HepG2 (cell line): ENCODE data around the gene CTIF. TPM values are rescaled to one million over a fixed set of nuclear protein-coding genes. Genes with fewer than 3 reads are reported as not detected.

Experiments used
- ATAC-seq: fragments of 200-7000 bp; cut with Tn5 transposase; 3 replicates; pipeline ENCODE4 v1.9.1; 2020; ENCODE audit warnings: mild to moderate bottlenecking, moderate library complexity
- BruUV-seq: library from RNA; stranded (reverse); fragments of 400-500 nt; replicated peaks from 2 replicates; lab custom pipeline; 2021; lab: Mats Ljungman, UMichigan
- CTCF ChIA-PET: fragments of 300-600 bp; formaldehyde crosslinking; extraction: SDS; loops from one replicate; lab custom pipeline; 2021; ENCODE audit warnings: low total read pairs, inconsistent platforms, low intra/inter-chr PET ratio; lab: Yijun Ruan, JAX
- POLR2A ChIA-PET: fragments of 350-600 bp; sonication (Branson Sonifier 250); formaldehyde crosslinking; loops from one replicate; lab custom pipeline; 2020; ENCODE audit warnings: antibody characterized with exemption, inconsistent platforms; lab: Yijun Ruan, JAX
- DNase-seq: peaks from one replicate; pipeline ENCODE4 v3.0.0-alpha.2; 2015; ENCODE audit warnings: low spot score
- FAIRE-seq: peaks from 3 replicates; lab custom pipeline; 2011; peaks lifted over from hg19 to GRCh38; lab: Jason Lieb, UNC
- H2AFZ ChIP-seq: one replicate; pipeline ENCODE4 v1.6.1; 2011; ENCODE audit warnings: low read length, inconsistent platforms
- H3K27ac ChIP-seq: fragments of 300-600 bp; 3 replicates; pipeline ENCODE4 v1.8.0; 2011; ENCODE audit warnings: mixed run types, mild to moderate bottlenecking, mixed read lengths, low read length, inconsistent platforms; ENCODE audit not compliant: insufficient read depth; ENCODE audit errors: extremely low read length
- H3K27me3 ChIP-seq, 2 experiments: fragments of 200-600 bp in 1 of 2; 2 replicates in 1 of 2; 3 replicates in 1 of 2; pipeline versions ENCODE4 v1.6.0 to v1.8.0; 2011; ENCODE audit warnings: low read length in 2 of 2, mild to moderate bottlenecking in 2 of 2, moderate library complexity in 2 of 2, inconsistent platforms in 1 of 2; ENCODE audit not compliant: insufficient read depth in 2 of 2, control insufficient read depth in 1 of 2
- H3K36me3 ChIP-seq, 2 experiments: fragments of 200-600 bp in 1 of 2; replicated peaks in 1 of 2; 2 replicates in 1 of 2; 3 replicates in 1 of 2; pipeline versions ENCODE4 v1.5.1 to v1.8.0; 2011; ENCODE audit warnings: low read length in 2 of 2, inconsistent platforms in 1 of 2; ENCODE audit not compliant: insufficient read depth in 2 of 2, control insufficient read depth in 1 of 2
- H3K4me1 ChIP-seq: 2 replicates; pipeline ENCODE4 v1.5.1; 2012; ENCODE audit warnings: low read length, inconsistent platforms; ENCODE audit not compliant: insufficient read depth
- H3K4me2 ChIP-seq: 2 replicates; pipeline ENCODE4 v1.6.0; 2011; ENCODE audit warnings: low read depth, low read length, inconsistent platforms
- H3K4me3 ChIP-seq, 3 experiments: fragments of 200-600 bp in 1 of 3; sonication (generic), shearing (Covaris generic) in 1 of 3; replicated peaks in 1 of 3; 2 replicates each; pipeline ENCODE4 v1.5.1; 2011 to 2016; ENCODE audit warnings: low read length in 3 of 3, inconsistent platforms in 2 of 3, low read depth in 2 of 3, mild to moderate bottlenecking in 2 of 3, control low read depth in 1 of 3, mixed read lengths in 1 of 3; ENCODE audit not compliant: insufficient read depth in 1 of 3
- H3K79me2 ChIP-seq: one replicate; pipeline ENCODE4 v1.6.1; 2011; ENCODE audit warnings: low read length, inconsistent platforms; ENCODE audit not compliant: insufficient read depth
- H3K9ac ChIP-seq: 2 replicates; pipeline ENCODE4 v1.6.0; 2011; ENCODE audit warnings: mild to moderate bottlenecking, low read depth, low read length, inconsistent platforms; ENCODE audit not compliant: insufficient read depth
- H3K9me3 ChIP-seq: 2 replicates; pipeline ENCODE4 v1.5.1; 2012; ENCODE audit warnings: mild to moderate bottlenecking, low read length
- H4K20me1 ChIP-seq: 2 replicates; pipeline ENCODE4 v1.6.0; 2011; ENCODE audit warnings: inconsistent platforms, mild to moderate bottlenecking, low read length, moderate library complexity; ENCODE audit not compliant: insufficient read depth
- ARNTL ChIP-seq: sonication (generic); formaldehyde crosslinking; IDR thresholded peaks from 2 replicates; pipeline ENCODE4 v1.4.0; 2020; ENCODE audit warnings: mild to moderate bottlenecking, missing genetic modification reagents
- ASH2L ChIP-seq: fragments of 300-600, 200-600 bp; sonication (generic); IDR thresholded peaks from 2 replicates; pipeline ENCODE4 v1.7.0; 2017; ENCODE audit warnings: low read depth, mild to moderate bottlenecking, moderate library complexity, mixed read lengths, low read length; ENCODE audit not compliant: insufficient read length
- DNMT1 ChIP-seq: sonication (generic); formaldehyde crosslinking; IDR thresholded peaks from 2 replicates; pipeline ENCODE4 v1.5.1; 2020; ENCODE audit warnings: mild to moderate bottlenecking, missing genetic modification reagents
- PAF1 ChIP-seq: IDR thresholded peaks from 2 replicates; pipeline ENCODE4 v1.6.1; 2016; ENCODE audit warnings: missing genetic modification reagents, missing compliant biosample characterization
- SCMH1 ChIP-seq: sonication (generic); formaldehyde crosslinking; IDR thresholded peaks from 2 replicates; pipeline ENCODE4 v1.9.0; 2021; ENCODE audit warnings: missing genetic modification reagents, mild to moderate bottlenecking, borderline replicate concordance
- SP2 ChIP-seq: sonication (generic); formaldehyde crosslinking; IDR thresholded peaks from 2 replicates; pipeline ENCODE4 v1.5.1; 2020; ENCODE audit warnings: mild to moderate bottlenecking, missing genetic modification reagents
- YY1 ChIP-seq: IDR thresholded peaks from 2 replicates; pipeline ENCODE4 v1.6.1; 2011; ENCODE audit warnings: low read length, low read depth, moderate library complexity, mild to moderate bottlenecking; ENCODE audit not compliant: insufficient read depth, insufficient replicate concordance
- ZKSCAN8 ChIP-seq: IDR thresholded peaks from 2 replicates; pipeline ENCODE4 v1.6.1; 2016; ENCODE audit warnings: borderline replicate concordance, missing genetic modification reagents, missing compliant biosample characterization
- ZNF124 ChIP-seq: sonication (generic); formaldehyde crosslinking; IDR thresholded peaks from 2 replicates; pipeline ENCODE4 v1.4.0; 2020; ENCODE audit warnings: missing genetic modification reagents
- ZNF839 ChIP-seq: sonication (generic); formaldehyde crosslinking; IDR thresholded peaks from 2 replicates; pipeline ENCODE4 v1.4.0; 2020; ENCODE audit warnings: missing genetic modification reagents, mild to moderate bottlenecking, borderline replicate concordance
- WGBS: methylation state at CpG from one replicate; pipeline ENCODE4 v1.1.6; 2017; ENCODE audit warnings: low lambda C conversion rate; 5-methylcytosine and 5-hydroxymethylcytosine counted together
- in situ Hi-C: cut with HindIII; loops from 2 replicates; pipeline ENCODE4 v1.10.0; 2017; ENCODE audit warnings: low pct_unique_long_range_greater_than_20kb; ENCODE audit not compliant: extremely low pct_ligation_motif_present
- intact Hi-C: fragments of 100-400 bp; cut with micrococcal nuclease; formaldehyde crosslinking; loops from one replicate; pipeline ENCODE4 v1.10.0; 2022; ENCODE audit not compliant: unreplicated experiment
- polyA plus RNA-seq, 8 experiments: library from polyadenylated mRNA; depleted of rRNA in 3 of 8; stranded (reverse) in 7 of 8; unstranded in 1 of 8; fragments of >200 nt; fragmentation: Illumina TruSeq in 4 of 8; extraction: Trizol in 4 of 8; gene quantifications; 2 replicates each; pipeline versions ENCODE4 v1.2.1 to v1.2.3, GENCODE V29; 2011 to 2016; ENCODE audit warnings: low read depth in 4 of 8, missing spikeins in 1 of 8, mixed read lengths in 1 of 8; ENCODE audit not compliant: insufficient read depth in 1 of 8
- total RNA-seq, 5 experiments: library from RNA; depleted of rRNA; stranded (reverse); fragments of >200 nt; fragmentation: Illumina TruSeq; extraction: Trizol; gene quantifications; 2 replicates each; pipeline ENCODE4 v1.2.3, GENCODE V29; 2016; ENCODE audit warnings: low read depth in 1 of 5

CTIF gene
- total and polyA plus RNA-seq, 2 of the 13 experiments (the other 11 are each of a cell fraction or from before 2014, with no cell fraction given), result 18.2 to 28.0 TPM

DNA sequence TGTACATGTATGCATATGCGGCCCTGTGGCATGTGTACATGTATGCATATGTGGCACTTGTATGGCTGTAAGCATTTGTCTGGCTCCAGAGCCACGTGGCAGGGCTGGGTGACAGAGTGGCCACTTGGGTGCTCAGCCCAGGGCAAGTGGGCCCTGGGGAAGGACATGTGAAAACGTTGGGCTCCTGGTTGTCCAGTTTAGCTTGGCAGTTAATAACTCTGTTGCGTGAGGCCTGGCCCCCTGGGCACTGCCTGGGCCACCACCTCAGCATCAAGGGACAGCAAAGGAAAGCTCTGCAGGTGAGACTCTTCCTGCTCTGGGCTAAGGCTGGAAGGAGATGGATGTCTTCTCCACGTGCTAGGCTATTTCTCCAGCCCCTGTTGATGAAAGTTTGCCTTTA lies 119.9 kb downstream of the CTIF start:
- in situ Hi-C loops, result no loop called here
- H3K4me3 ChIP-seq, result no peak overlapping the region
- H3K9me3 ChIP-seq, result no peaks in the 10 kb centered on the region
- ATAC-seq (no peak), FAIRE-seq (no peak), DNase-seq (no peak)
- no peak overlapping the region for H3K27ac ChIP-seq
- H3K4me2 ChIP-seq, result no peak overlapping the region
- BruUV-seq, result no TSS peak
- no peaks in the 10 kb centered on the region for H3K27me3 ChIP-seq
- no peaks in the 10 kb centered on the region for H3K79me2 ChIP-seq
- peaks cover 17% of the 10 kb centered on the region for H3K4me1 ChIP-seq
- ChIA-PET CTCF (no interaction called here), POLR2A (no interaction called here)
- intact Hi-C loops, result no loop called here
- H4K20me1 ChIP-seq, result 0 out of 2 replicates have a peak, but pooled peaks cover 4% of the 10 kb centered on the region
- 71% methylated on average over 4 of the region's 5 CpGs for WGBS
- 0 out of 5 replicates have a peak, but pooled peaks cover 2 to 3% of the 10 kb centered on the region in 2 experiments for H3K36me3 ChIP-seq
- H3K9ac ChIP-seq, result no peak overlapping the region
- TF ChIP-seq ZNF839 (CRISPR knock-in tag) (no peak), ZNF124 (CRISPR knock-in tag) (no peak), YY1 (no peak), DNMT1 (no peak), ASH2L (no peak), SP2 (CRISPR knock-in tag) (no peak), SCMH1 (no peak), ZKSCAN8 (CRISPR knock-in tag) (no peak), PAF1 (CRISPR knock-in tag) (no peak), ARNTL (CRISPR knock-in tag) (no peak)
- no peak overlapping the region for H2AFZ ChIP-seq
